GM12878 (cell line): ENCODE measurements around the gene FAM114A1. TPM values are rescaled to one million over a fixed set of nuclear protein-coding genes. Genes with fewer than 3 reads are reported as not detected.

ENCODE experiments used
- ATAC-seq: fragments of 200-7000 bp; cut with Tn5 transposase; 3 replicates; pipeline ENCODE4 v1.9.1; 2020; ENCODE audit warnings: mild to moderate bottlenecking, moderate library complexity
- BruUV-seq: library from RNA; stranded (reverse); fragments of 400-500 nt; replicated peaks from 2 replicates; lab custom pipeline; 2021; lab: Mats Ljungman, UMichigan
- CTCF ChIA-PET: fragments of 300-600 bp; sonication (Branson Sonifier 250); formaldehyde crosslinking; extraction: SDS; loops from one replicate; lab custom pipeline; 2021; ENCODE audit warnings: inconsistent platforms; lab: Yijun Ruan, JAX
- POLR2A ChIA-PET: fragments of 350-600 bp; formaldehyde crosslinking; extraction: SDS; loops from one replicate; lab custom pipeline; 2021; ENCODE audit warnings: inconsistent platforms; lab: Charles Lee
- RAD21 ChIA-PET: fragments of 300-600 bp; sonication (Branson Sonifier 250); formaldehyde crosslinking; loops from one replicate; lab custom pipeline; 2023; ENCODE audit warnings: antibody characterized with exemption; ENCODE audit not compliant: unreplicated experiment; lab: Charles Lee
- SMC1A ChIA-PET: fragments of 300-600 bp; sonication (Branson Sonifier 250); formaldehyde crosslinking; loops from one replicate; lab custom pipeline; 2023; ENCODE audit not compliant: unreplicated experiment, uncharacterized antibody; lab: Charles Lee
- DNase-seq: peaks from one replicate; pipeline ENCODE4 v3.0.0-alpha.2; 2011; ENCODE audit warnings: low read depth, low spot score
- FAIRE-seq: peaks from 3 replicates; lab custom pipeline; 2011; peaks lifted over from hg19 to GRCh38; lab: Jason Lieb, UNC
- H2AFZ ChIP-seq: 2 replicates; pipeline ENCODE4 v1.6.0; 2011; ENCODE audit warnings: low read depth, low read length, control low read depth; ENCODE audit not compliant: control insufficient read depth
- H3K27ac ChIP-seq: 2 replicates; pipeline ENCODE4 v1.5.1; 2011; ENCODE audit warnings: control low read depth; ENCODE audit not compliant: control insufficient read depth, insufficient read depth
- H3K27me3 ChIP-seq, 2 experiments: replicated peaks in 1 of 2; 2 replicates each; pipeline versions ENCODE4 v1.6.0 to v1.6.1; 2011; ENCODE audit warnings: low read length in 1 of 2; ENCODE audit not compliant: control insufficient read depth in 2 of 2, insufficient read depth in 2 of 2
- H3K36me3 ChIP-seq, 2 experiments: 2 replicates each; pipeline ENCODE4 v1.5.1; 2011; ENCODE audit warnings: low read length in 1 of 2; ENCODE audit not compliant: control insufficient read depth in 2 of 2, insufficient read depth in 2 of 2
- H3K4me1 ChIP-seq: 2 replicates; pipeline ENCODE4 v1.6.1; 2011; ENCODE audit warnings: mild to moderate bottlenecking, low read length, moderate library complexity, mixed read lengths; ENCODE audit not compliant: control insufficient read depth, insufficient read depth
- H3K4me2 ChIP-seq: 2 replicates; pipeline ENCODE4 v1.6.0; 2011; ENCODE audit warnings: control low read depth; ENCODE audit not compliant: control insufficient read depth, insufficient read depth
- H3K4me3 ChIP-seq: fragments of 200-600 bp; sonication (generic); 2 replicates; pipeline ENCODE4 v1.5.1; 2016
- H3K79me2 ChIP-seq: 2 replicates; pipeline ENCODE4 v1.6.0; 2011; ENCODE audit warnings: low read length; ENCODE audit not compliant: control insufficient read depth, insufficient read depth
- H3K9ac ChIP-seq: 2 replicates; pipeline ENCODE4 v1.8.0; 2011; ENCODE audit warnings: low read length, control low read depth, mixed read lengths; ENCODE audit not compliant: control insufficient read depth, insufficient read depth
- H3K9me3 ChIP-seq: replicated peaks from 3 replicates; pipeline ENCODE4 v1.5.1; 2011; ENCODE audit warnings: mild to moderate bottlenecking, low read length; ENCODE audit not compliant: control insufficient read depth, insufficient read depth
- H4K20me1 ChIP-seq: 2 replicates; pipeline ENCODE4 v1.6.0; 2011; ENCODE audit not compliant: control insufficient read depth, insufficient read depth
- CHD2 ChIP-seq: IDR thresholded peaks from 2 replicates; pipeline ENCODE4 v1.6.1; 2011; ENCODE audit warnings: low read depth, low read length, improper control_type of control experiment, borderline replicate concordance
- NR2C1 ChIP-seq: fragments of 450-650 bp; IDR thresholded peaks from 2 replicates; pipeline ENCODE4 v1.6.1; 2017; ENCODE audit warnings: antibody characterized with exemption, mild to moderate bottlenecking, moderate library complexity
- RAD21 ChIP-seq: IDR thresholded peaks from 2 replicates; pipeline ENCODE4 v1.6.1; 2011; ENCODE audit warnings: mild to moderate bottlenecking, low read depth, low read length, moderate library complexity; ENCODE audit not compliant: insufficient read depth
- RBBP5 ChIP-seq: fragments of 200-600 bp; sonication (generic); conservative IDR thresholded peaks from 2 replicates; pipeline ENCODE4 v1.6.1; 2016
- SMC3 ChIP-seq: IDR thresholded peaks from 2 replicates; pipeline ENCODE4 v1.6.1; 2011; ENCODE audit warnings: low read length, improper control_type of control experiment, borderline replicate concordance
- in situ Hi-C: fragments of 300-500 bp; cut with MboI; formaldehyde crosslinking; loops from 9 replicates; pipeline ENCODE4 v1.14.3; 2018; ENCODE audit warnings: mixed read lengths
- intact Hi-C: fragments of 100-400 bp; cut with micrococcal nuclease; formaldehyde crosslinking; loops from one replicate; pipeline ENCODE4 v1.14.2; 2022; ENCODE audit not compliant: unreplicated experiment
- polyA plus RNA-seq, 11 experiments: library from polyadenylated mRNA; depleted of rRNA in 4 of 11; unstranded in 6 of 11; stranded (reverse) in 5 of 11; fragments of >200 nt; fragmentation: Nextera tagmentation in 4 of 11; fragmentation: Illumina TruSeq in 1 of 11; extraction: Ambion mirVana in 4 of 11; extraction: Trizol in 1 of 11; gene quantifications; 1 replicate in 1 of 11; 2 replicates in 10 of 11; pipeline versions ENCODE4 v1.2.1 to v1.2.3, GENCODE V29; 2011 to 2016; ENCODE audit warnings: inconsistent platforms in 2 of 11, missing spikeins in 2 of 11, low read depth in 1 of 11
- total RNA-seq, 4 experiments: library from RNA; depleted of rRNA in 3 of 4; stranded (reverse); fragments of >200 nt in 3 of 4; fragmentation: Illumina TruSeq in 1 of 4; extraction: Trizol in 1 of 4; gene quantifications; 2 replicates each; pipeline versions ENCODE4 v1.2.1 to v1.2.3, GENCODE V29; 2013 to 2021
- TF ChIP-seq, protein P1 (sequence below): IDR thresholded peaks from 2 replicates; pipeline ENCODE4 v1.6.1; 2011; ENCODE audit warnings: borderline replicate concordance, low read depth, mild to moderate bottlenecking, moderate library complexity, mixed read lengths, low read length; ENCODE audit not compliant: insufficient read depth; ENCODE audit errors: extremely low read length
- TF ChIP-seq, protein P2 (sequence below), 3 experiments: IDR thresholded peaks in 2 of 3; conservative IDR thresholded peaks in 1 of 3; 2 replicates each; pipeline ENCODE4 v1.5.1; 2011; ENCODE audit warnings: low read depth in 3 of 3, low read length in 3 of 3, mild to moderate bottlenecking in 3 of 3, control low read depth in 2 of 3, moderate library complexity in 2 of 3, inconsistent platforms in 1 of 3, mixed read lengths in 1 of 3; ENCODE audit not compliant: control insufficient read depth in 2 of 3, insufficient read depth in 1 of 3; ENCODE audit errors: extremely low read depth in 1 of 3

FAM114A1 gene
- total and polyA plus RNA-seq, 10 of the 15 experiments (the other 5 are each of a cell fraction or from before 2014, with no cell fraction given) = 1.3 to 6.2 (median 3.9) TPM

DNA sequence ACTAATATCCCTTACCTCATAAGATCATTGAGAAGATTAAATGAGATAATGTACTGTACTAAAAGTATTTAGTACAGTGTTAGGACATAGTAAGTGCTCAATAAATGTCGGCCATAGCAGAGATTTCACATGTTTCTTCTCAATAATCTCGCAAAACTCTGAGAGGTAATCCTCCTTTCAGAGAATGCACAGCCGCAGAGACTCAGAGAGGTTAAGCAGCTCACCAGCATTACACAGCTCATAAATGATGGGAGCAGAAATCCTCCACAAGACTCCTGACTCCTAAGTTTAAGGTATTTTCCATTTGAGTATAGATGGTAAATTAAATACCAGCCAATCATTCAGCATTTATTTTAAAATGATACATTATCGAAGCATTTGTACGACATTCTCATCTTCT is 34.6 kb downstream of the FAM114A1 start (continued):
- TF ChIP-seq RBBP5 (no peak), CHD2 (no peak), SMC3 (no peak)
- TF ChIP-seq, protein P1, sequence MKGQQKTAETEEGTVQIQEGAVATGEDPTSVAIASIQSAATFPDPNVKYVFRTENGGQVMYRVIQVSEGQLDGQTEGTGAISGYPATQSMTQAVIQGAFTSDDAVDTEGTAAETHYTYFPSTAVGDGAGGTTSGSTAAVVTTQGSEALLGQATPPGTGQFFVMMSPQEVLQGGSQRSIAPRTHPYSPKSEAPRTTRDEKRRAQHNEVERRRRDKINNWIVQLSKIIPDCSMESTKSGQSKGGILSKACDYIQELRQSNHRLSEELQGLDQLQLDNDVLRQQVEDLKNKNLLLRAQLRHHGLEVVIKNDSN = no peak

DNA sequence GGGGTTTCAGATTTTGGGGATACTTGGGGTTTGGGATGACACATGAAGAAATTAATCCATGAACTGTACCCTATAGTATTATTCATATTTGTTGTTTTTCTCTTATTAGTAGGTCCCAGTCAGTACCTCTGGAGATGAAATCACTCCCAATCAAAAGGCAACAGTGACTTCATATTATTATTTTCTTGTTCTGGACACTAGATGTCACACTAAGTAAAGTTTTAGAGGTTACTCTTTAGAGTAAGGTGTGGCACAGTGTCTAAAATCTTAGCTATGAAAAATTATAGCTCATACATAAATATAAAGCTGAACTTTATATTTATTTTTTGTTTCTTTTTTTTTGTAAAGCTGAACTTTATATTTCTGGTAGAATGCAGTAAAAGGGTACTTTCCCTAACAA is 35.1 kb downstream of the FAM114A1 start:
- BruUV-seq = no TSS peak
- Histone ChIP-seq H3K9ac (no peak overlapping the region), H3K9me3 (no peaks in the 10 kb centered on the region), H3K4me3 (no peak overlapping the region), H4K20me1 (no peaks in the 10 kb centered on the region), H3K79me2 (no peaks in the 10 kb centered on the region), H3K27me3 (no peaks in the 10 kb centered on the region), H2AFZ (no peak overlapping the region), H3K4me1 (no peaks in the 10 kb centered on the region), H3K36me3 (no peaks in the 10 kb centered on the region), H3K4me2 (no peak overlapping the region), H3K27ac (no peak overlapping the region)
- intact Hi-C loops (loop anchor here (1.0 to 5.0 kb wide), 4 partner anchors 90 to 555 kb away; partner anchors contain the start of genes LIAS, RPL9 and TMEM156), in situ Hi-C loops (loop anchor here (5.0 to 25.0 kb wide), 2 partner anchors 235 to 535 kb away; no protein-coding TSS in a partner anchor)
- ATAC-seq = peak; percentile 95
- ChIA-PET RAD21 (interaction anchor here (0.5 to 6.6 kb wide), 60 partner anchors 9 to 817 kb away, joined by 3 to 214 read pairs (median 4); partner anchors contain the start of genes RFC1 and WDR19), CTCF (interaction anchor here (0.5 to 9.1 kb wide), 74 partner anchors 8 to 723 kb away, joined by 3 to 295 read pairs (median 4); partner anchors contain the start of genes FAM114A1 and WDR19), SMC1A (interaction anchor here (0.6 to 6.7 kb wide), 66 partner anchors 9 to 770 kb away, joined by 3 to 193 read pairs (median 4); partner anchors contain the start of genes FAM114A1, KLB, TLR1 and TLR10)
- FAIRE-seq = peak; percentile 64
- DNase-seq = no peak
- peak; percentile 79 for TF ChIP-seq RAD21
- TF ChIP-seq NR2C1 = no peak
- peak; percentile 79; the same call in 1 of the 2 replicates for TF ChIP-seq SMC3
- TF ChIP-seq, protein P2, sequence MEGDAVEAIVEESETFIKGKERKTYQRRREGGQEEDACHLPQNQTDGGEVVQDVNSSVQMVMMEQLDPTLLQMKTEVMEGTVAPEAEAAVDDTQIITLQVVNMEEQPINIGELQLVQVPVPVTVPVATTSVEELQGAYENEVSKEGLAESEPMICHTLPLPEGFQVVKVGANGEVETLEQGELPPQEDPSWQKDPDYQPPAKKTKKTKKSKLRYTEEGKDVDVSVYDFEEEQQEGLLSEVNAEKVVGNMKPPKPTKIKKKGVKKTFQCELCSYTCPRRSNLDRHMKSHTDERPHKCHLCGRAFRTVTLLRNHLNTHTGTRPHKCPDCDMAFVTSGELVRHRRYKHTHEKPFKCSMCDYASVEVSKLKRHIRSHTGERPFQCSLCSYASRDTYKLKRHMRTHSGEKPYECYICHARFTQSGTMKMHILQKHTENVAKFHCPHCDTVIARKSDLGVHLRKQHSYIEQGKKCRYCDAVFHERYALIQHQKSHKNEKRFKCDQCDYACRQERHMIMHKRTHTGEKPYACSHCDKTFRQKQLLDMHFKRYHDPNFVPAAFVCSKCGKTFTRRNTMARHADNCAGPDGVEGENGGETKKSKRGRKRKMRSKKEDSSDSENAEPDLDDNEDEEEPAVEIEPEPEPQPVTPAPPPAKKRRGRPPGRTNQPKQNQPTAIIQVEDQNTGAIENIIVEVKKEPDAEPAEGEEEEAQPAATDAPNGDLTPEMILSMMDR (IDR thresholded peaks at IDR 0.05 in 2 of 3, conservative IDR thresholded peaks at IDR 0.05 in 1 of 3; ENCODE audit: control insufficient read depth in 2 of 3, extremely low read depth in 1 of 3, insufficient read depth in 1 of 3, low read depth in 3 of 3, low read length in 3 of 3) = peak in 2 of 3 experiments; percentile 23 to 61; a peak in 3 of 6 replicates
- TF ChIP-seq, all 136 proteins: peak for 3
- POLR2A ChIA-PET = interaction anchor here (0.5 to 3.9 kb wide), 5 partner anchors 130 to 864 kb away, joined by 3 to 22 read pairs (median 3); partner anchors contain the start of gene TMEM156
